ENCODE measurements around the gene TRMU. TPM values are rescaled to one million over a fixed set of nuclear protein-coding genes. Genes with fewer than 3 reads are reported as not detected.

TRMU gene
- total and polyA plus RNA-seq, 5 donors from 2014 or later: 11.0 to 63.3 (median 17.1) TPM

- no peaks in the 10 kb centered on the region for H3K4me1 Mint-ChIP-seq
- no peak overlapping the region for H3K4me3 Mint-ChIP-seq
- no peak overlapping the region for H3K4me3 ChIP-seq (ENCODE audit: low read depth, low read length)
- no peaks in the 10 kb centered on the region for H3K36me3 Mint-ChIP-seq
- H3K27me3 Mint-ChIP-seq: no peaks in the 10 kb centered on the region
- H3K36me3 ChIP-seq (ENCODE audit: control insufficient read depth, insufficient read depth, low read length): no peaks in the 10 kb centered on the region
- no peaks in the 10 kb centered on the region for H3K27me3 ChIP-seq (ENCODE audit: control insufficient read depth, insufficient read depth, low read length)
- DNase-seq (no peak), ATAC-seq (ENCODE audit: low read depth in 2 of 2) (no peak)
- H3K27ac Mint-ChIP-seq: no peak overlapping the region
- H3K4me1 ChIP-seq (ENCODE audit: control insufficient read depth, insufficient read depth, low read length, poor library complexity, severe bottlenecking): no peaks in the 10 kb centered on the region
- H3K27ac ChIP-seq (ENCODE audit: insufficient read depth, low read length, poor library complexity, severe bottlenecking): no peak overlapping the region
- H3K9me3 ChIP-seq (ENCODE audit: control insufficient read depth in 2 of 2, low read length in 2 of 2): no peaks in the 10 kb centered on the region
- peaks cover 0 to 5% (median 0%) of the 10 kb centered on the region in 7 donors for H3K9me3 Mint-ChIP-seq
Measured at GRCh38 chr22:46381731-46382130, 46.2 kb downstream of the TRMU start.

GRCh38 chr22:46382524-46382923 is 47.0 kb downstream of the TRMU start:
- ATAC-seq (ENCODE audit: low read depth in 2 of 2) (no peak), DNase-seq (no peak)
- no peaks in the 10 kb centered on the region for H3K36me3 Mint-ChIP-seq
- H3K4me3 Mint-ChIP-seq: no peak overlapping the region
- Histone ChIP-seq H3K27me3 (ENCODE audit: control insufficient read depth, insufficient read depth, low read length) (no peaks in the 10 kb centered on the region), H3K4me3 (ENCODE audit: low read depth, low read length) (no peak overlapping the region), H3K36me3 (ENCODE audit: control insufficient read depth, insufficient read depth, low read length) (no peaks in the 10 kb centered on the region), H3K9me3 (ENCODE audit: control insufficient read depth in 2 of 2, low read length in 2 of 2) (no peaks in the 10 kb centered on the region), H3K4me1 (ENCODE audit: control insufficient read depth, insufficient read depth, low read length, poor library complexity, severe bottlenecking) (no peaks in the 10 kb centered on the region), H3K27ac (ENCODE audit: insufficient read depth, low read length, poor library complexity, severe bottlenecking) (no peak overlapping the region)
- peaks cover 0 to 1% (median 0%) of the 10 kb centered on the region in 7 donors for H3K9me3 Mint-ChIP-seq
- H3K4me1 Mint-ChIP-seq: no peaks in the 10 kb centered on the region
- H3K27me3 Mint-ChIP-seq: no peaks in the 10 kb centered on the region
- H3K27ac Mint-ChIP-seq: no peak overlapping the region

GRCh38 chr22:46386312-46386711 is 50.8 kb downstream of the TRMU start:
- Mint-ChIP-seq H3K27ac (no peak overlapping the region), H3K4me3 (no peak overlapping the region), H3K27me3 (no peaks in the 10 kb centered on the region), H3K36me3 (no peaks in the 10 kb centered on the region), H3K9me3 (peaks cover 0 to 1% (median 0%) of the 10 kb centered on the region in 7 donors), H3K4me1 (no peaks in the 10 kb centered on the region)
- Histone ChIP-seq H3K36me3 (ENCODE audit: control insufficient read depth, insufficient read depth, low read length) (no peaks in the 10 kb centered on the region), H3K27ac (ENCODE audit: insufficient read depth, low read length, poor library complexity, severe bottlenecking) (no peak overlapping the region), H3K4me3 (ENCODE audit: low read depth, low read length) (no peak overlapping the region), H3K9me3 (ENCODE audit: control insufficient read depth in 2 of 2, low read length in 2 of 2) (no peaks in the 10 kb centered on the region), H3K27me3 (ENCODE audit: control insufficient read depth, insufficient read depth, low read length) (no peaks in the 10 kb centered on the region), H3K4me1 (ENCODE audit: control insufficient read depth, insufficient read depth, low read length, poor library complexity, severe bottlenecking) (no peaks in the 10 kb centered on the region)
- no peak for DNase-seq
- ATAC-seq (ENCODE audit: low read depth in 2 of 2): no peak

- no peaks in the 10 kb centered on the region for H3K36me3 Mint-ChIP-seq
- Histone ChIP-seq H3K9me3 (ENCODE audit: control insufficient read depth in 2 of 2, low read length in 2 of 2) (no peaks in the 10 kb centered on the region), H3K27me3 (ENCODE audit: control insufficient read depth, insufficient read depth, low read length) (no peaks in the 10 kb centered on the region), H3K27ac (ENCODE audit: insufficient read depth, low read length, poor library complexity, severe bottlenecking) (no peak overlapping the region), H3K36me3 (ENCODE audit: control insufficient read depth, insufficient read depth, low read length) (no peaks in the 10 kb centered on the region), H3K4me1 (ENCODE audit: control insufficient read depth, insufficient read depth, low read length, poor library complexity, severe bottlenecking) (no peaks in the 10 kb centered on the region), H3K4me3 (ENCODE audit: low read depth, low read length) (no peak overlapping the region)
- ATAC-seq (ENCODE audit: low read depth in 2 of 2) (no peak), DNase-seq (no peak)
- H3K4me1 Mint-ChIP-seq: no peaks in the 10 kb centered on the region
- H3K27me3 Mint-ChIP-seq: no peaks in the 10 kb centered on the region
- no peak overlapping the region for H3K27ac Mint-ChIP-seq
- no peaks in the 10 kb centered on the region for H3K9me3 Mint-ChIP-seq
- no peak overlapping the region for H3K4me3 Mint-ChIP-seq
Measured at GRCh38 chr22:46387748-46388147, 52.2 kb downstream of the TRMU start.

GRCh38 chr22:46388647-46389046 is 53.1 kb downstream of the TRMU start:
- Mint-ChIP-seq H3K9me3 (no peaks in the 10 kb centered on the region), H3K4me1 (peaks cover 0 to under 1% (median 0%) of the 10 kb centered on the region in 4 donors), H3K36me3 (no peaks in the 10 kb centered on the region), H3K4me3 (no peak overlapping the region), H3K27ac (no peak overlapping the region), H3K27me3 (no peaks in the 10 kb centered on the region)
- Histone ChIP-seq H3K27me3 (ENCODE audit: control insufficient read depth, insufficient read depth, low read length) (no peaks in the 10 kb centered on the region), H3K4me3 (ENCODE audit: low read depth, low read length) (no peak overlapping the region), H3K4me1 (ENCODE audit: control insufficient read depth, insufficient read depth, low read length, poor library complexity, severe bottlenecking) (no peaks in the 10 kb centered on the region), H3K36me3 (ENCODE audit: control insufficient read depth, insufficient read depth, low read length) (no peaks in the 10 kb centered on the region), H3K9me3 (ENCODE audit: control insufficient read depth in 2 of 2, low read length in 2 of 2) (no peaks in the 10 kb centered on the region), H3K27ac (ENCODE audit: insufficient read depth, low read length, poor library complexity, severe bottlenecking) (no peak overlapping the region)
- DNase-seq: no peak
- ATAC-seq (ENCODE audit: low read depth in 2 of 2): no peak

GRCh38 chr22:46389081-46389480 is 53.6 kb downstream of the TRMU start:
- no peak overlapping the region for H3K27ac Mint-ChIP-seq
- Histone ChIP-seq H3K9me3 (ENCODE audit: control insufficient read depth in 2 of 2, low read length in 2 of 2) (no peaks in the 10 kb centered on the region), H3K4me3 (ENCODE audit: low read depth, low read length) (no peak overlapping the region), H3K27ac (ENCODE audit: insufficient read depth, low read length, poor library complexity, severe bottlenecking) (no peak overlapping the region), H3K36me3 (ENCODE audit: control insufficient read depth, insufficient read depth, low read length) (no peaks in the 10 kb centered on the region), H3K27me3 (ENCODE audit: control insufficient read depth, insufficient read depth, low read length) (no peaks in the 10 kb centered on the region), H3K4me1 (ENCODE audit: control insufficient read depth, insufficient read depth, low read length, poor library complexity, severe bottlenecking) (no peaks in the 10 kb centered on the region)
- no peaks in the 10 kb centered on the region for H3K27me3 Mint-ChIP-seq
- H3K9me3 Mint-ChIP-seq: no peaks in the 10 kb centered on the region
- H3K4me1 Mint-ChIP-seq: peaks cover 0 to 4% (median 0%) of the 10 kb centered on the region in 4 donors
- ATAC-seq (ENCODE audit: low read depth in 2 of 2) (no peak), DNase-seq (no peak)
- no peaks in the 10 kb centered on the region for H3K36me3 Mint-ChIP-seq
- no peak overlapping the region for H3K4me3 Mint-ChIP-seq

- Mint-ChIP-seq H3K4me1 (peaks cover 0 to 4% (median 0%) of the 10 kb centered on the region in 4 donors), H3K27ac (no peak overlapping the region), H3K27me3 (peaks cover under 1% of the 10 kb centered on the region), H3K9me3 (no peaks in the 10 kb centered on the region), H3K4me3 (no peak overlapping the region), H3K36me3 (no peaks in the 10 kb centered on the region)
- no peak overlapping the region for H3K27ac ChIP-seq (ENCODE audit: insufficient read depth, low read length, poor library complexity, severe bottlenecking)
- no peak for DNase-seq
- H3K4me1 ChIP-seq (ENCODE audit: control insufficient read depth, insufficient read depth, low read length, poor library complexity, severe bottlenecking): no peaks in the 10 kb centered on the region
- no peak overlapping the region for H3K4me3 ChIP-seq (ENCODE audit: low read depth, low read length)
- no peaks in the 10 kb centered on the region for H3K9me3 ChIP-seq (ENCODE audit: control insufficient read depth in 2 of 2, low read length in 2 of 2)
- H3K27me3 ChIP-seq (ENCODE audit: control insufficient read depth, insufficient read depth, low read length): no peaks in the 10 kb centered on the region
- no peaks in the 10 kb centered on the region for H3K36me3 ChIP-seq (ENCODE audit: control insufficient read depth, insufficient read depth, low read length)
- ATAC-seq (ENCODE audit: low read depth in 2 of 2): no peak
Measured at GRCh38 chr22:46390105-46390651, 54.7 kb downstream of the TRMU start.

GRCh38 chr22:46390652-46391301 is 55.3 kb downstream of the TRMU start:
- no peaks in the 10 kb centered on the region for H3K36me3 Mint-ChIP-seq
- Histone ChIP-seq H3K27ac (ENCODE audit: insufficient read depth, low read length, poor library complexity, severe bottlenecking) (no peak overlapping the region), H3K4me1 (ENCODE audit: control insufficient read depth, insufficient read depth, low read length, poor library complexity, severe bottlenecking) (no peaks in the 10 kb centered on the region), H3K4me3 (ENCODE audit: low read depth, low read length) (no peak overlapping the region), H3K36me3 (ENCODE audit: control insufficient read depth, insufficient read depth, low read length) (no peaks in the 10 kb centered on the region), H3K9me3 (ENCODE audit: control insufficient read depth in 2 of 2, low read length in 2 of 2) (no peaks in the 10 kb centered on the region), H3K27me3 (ENCODE audit: control insufficient read depth, insufficient read depth, low read length) (no peaks in the 10 kb centered on the region)
- H3K4me1 Mint-ChIP-seq: peaks cover 0 to 4% (median 0%) of the 10 kb centered on the region in 4 donors
- H3K4me3 Mint-ChIP-seq: no peak overlapping the region
- no peak overlapping the region for H3K27ac Mint-ChIP-seq
- no peaks in the 10 kb centered on the region for H3K9me3 Mint-ChIP-seq
- ATAC-seq (ENCODE audit: low read depth in 2 of 2): no peak
- H3K27me3 Mint-ChIP-seq: peaks cover 6% of the 10 kb centered on the region
- DNase-seq: no peak
